HFF-Myc (cell line): ENCODE measurements around the gene KRTAP29-1.

ENCODE experiments used
- DNase-seq: peaks from one replicate; pipeline ENCODE4 v3.0.0-alpha.2; 2011; ENCODE audit warnings: low read depth; ENCODE audit errors: extremely low read depth
- H3K4me3 ChIP-seq: replicated peaks from 2 replicates; pipeline ENCODE4 v1.5.1; 2011; ENCODE audit warnings: low read depth, mild to moderate bottlenecking, control low read depth, low read length
- CTCF ChIP-seq: IDR thresholded peaks from 2 replicates; pipeline ENCODE4 v1.5.1; 2012; ENCODE audit warnings: mild to moderate bottlenecking, low read depth, low read length, control low read depth; ENCODE audit errors: missing control alignments

Gene KRTAP29-1

DNA sequence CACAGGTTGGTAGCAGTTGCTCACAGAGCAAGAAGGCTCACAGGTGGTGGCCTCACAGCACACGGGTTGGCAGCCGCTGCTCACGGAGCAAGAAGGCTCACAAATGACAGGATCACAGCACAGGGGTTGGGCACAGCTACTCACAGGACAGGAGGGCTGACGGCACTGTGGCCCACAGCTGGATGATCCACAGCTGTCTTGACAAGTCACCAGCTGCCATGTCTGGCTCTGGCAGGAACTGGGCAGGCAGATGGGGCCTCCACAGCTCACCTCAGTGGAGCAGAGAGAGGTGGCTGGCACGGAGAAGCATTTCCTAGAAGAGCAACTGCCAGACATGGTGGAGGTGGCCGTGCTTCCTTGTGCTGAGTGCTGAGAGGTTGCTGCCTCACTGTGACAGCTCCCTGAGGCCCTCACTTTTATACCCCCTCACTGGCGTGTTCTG lies 6.3 kb upstream of the KRTAP29-1 start, which contains the start of gene KRTAP16-1:
Gene KRTAP16-1 (minus strand): TSS at position 392 of the 442 bp plus-strand sequence. CDS start 56 bp downstream, at position 336.
- no peak within 1 kb of the TSS for H3K4me3 ChIP-seq
- no peak for DNase-seq

DNA sequence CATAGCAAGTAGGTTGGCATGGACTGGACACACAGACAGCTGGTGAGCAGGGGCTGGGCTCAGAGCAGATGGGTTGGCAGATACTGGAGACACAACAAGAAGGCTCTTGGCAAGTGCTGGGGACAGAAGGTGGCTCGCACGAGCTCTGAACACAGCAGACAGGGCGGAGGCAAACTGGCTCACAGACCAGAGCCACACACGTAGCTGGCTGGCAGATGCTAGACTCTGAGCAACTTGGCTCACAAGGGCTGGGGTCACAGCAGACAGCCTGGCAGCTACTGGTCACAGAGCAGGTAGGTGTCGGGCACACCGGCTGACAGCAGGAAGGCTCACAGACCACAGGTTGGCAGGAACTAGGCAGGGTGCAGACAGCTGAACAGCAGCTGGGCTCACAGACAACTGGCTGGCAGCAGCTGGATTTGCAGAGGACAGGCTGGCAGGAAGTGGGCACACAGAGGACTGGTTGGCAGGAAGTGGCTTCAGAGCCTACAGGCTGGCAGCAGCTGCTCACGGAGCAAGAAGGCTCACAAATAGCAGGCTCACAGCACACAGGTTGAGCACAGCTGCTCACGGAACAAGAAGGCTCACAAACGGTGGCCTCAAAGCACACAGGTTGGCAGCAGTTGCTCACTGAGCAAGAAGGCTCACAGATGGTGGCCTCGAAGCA lies 5.7 kb upstream of the KRTAP29-1 start:
- no peak for DNase-seq

More for the DNA sequence above, 6.3 kb upstream of the KRTAP29-1 start, which contains the start of gene KRTAP16-1:
- TF ChIP-seq CTCF = no peak

DNA sequence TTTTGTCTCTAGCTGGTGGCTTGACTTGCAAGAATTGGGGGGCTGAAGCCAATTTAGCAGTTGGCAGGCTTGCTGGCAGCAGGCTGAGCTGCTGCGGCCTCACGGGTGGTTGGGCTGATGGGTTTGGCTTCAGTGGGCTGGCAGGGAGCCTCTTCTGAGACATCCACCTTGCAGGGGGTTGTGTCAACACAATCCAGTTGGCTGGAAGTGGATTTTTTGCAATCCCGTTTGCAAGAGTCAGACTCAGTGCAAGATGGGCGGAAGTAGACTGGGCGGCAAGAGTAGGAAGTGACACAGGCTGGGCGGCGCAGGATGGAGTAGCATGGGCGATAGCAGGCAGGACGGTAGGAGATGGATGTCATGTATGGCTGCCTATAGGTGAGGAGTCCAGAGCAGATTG lies 5.0 kb upstream of the KRTAP29-1 start:
- DNase-seq = no peak
- TF ChIP-seq CTCF = no peak
- no peak overlapping the region for H3K4me3 ChIP-seq

More for the DNA sequence above, 5.7 kb upstream of the KRTAP29-1 start:
- H3K4me3 ChIP-seq = no peak overlapping the region
- no peak for TF ChIP-seq CTCF

DNA sequence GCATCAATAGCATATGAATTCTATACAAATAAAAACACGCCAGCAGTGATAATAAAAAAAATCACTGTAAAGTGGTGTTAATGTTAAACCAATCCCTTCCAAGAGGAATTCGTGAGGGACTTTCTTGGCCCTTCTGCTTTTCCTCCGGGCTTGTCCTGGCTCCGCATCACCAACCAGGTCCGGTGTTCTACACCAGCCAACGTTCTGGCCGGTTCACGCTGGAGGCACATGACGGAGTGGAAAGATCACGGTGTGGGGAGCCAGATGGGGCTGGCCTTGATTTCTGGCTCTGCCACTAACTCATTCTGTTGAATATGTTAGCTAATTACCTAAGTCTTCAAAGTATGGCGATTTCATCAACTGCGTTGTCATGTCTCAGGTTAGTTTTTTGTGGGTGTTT lies 1.4 kb upstream of the KRTAP29-1 start:
- no peak for TF ChIP-seq CTCF
- no peak for DNase-seq
- H3K4me3 ChIP-seq = no peak overlapping the region

DNA sequence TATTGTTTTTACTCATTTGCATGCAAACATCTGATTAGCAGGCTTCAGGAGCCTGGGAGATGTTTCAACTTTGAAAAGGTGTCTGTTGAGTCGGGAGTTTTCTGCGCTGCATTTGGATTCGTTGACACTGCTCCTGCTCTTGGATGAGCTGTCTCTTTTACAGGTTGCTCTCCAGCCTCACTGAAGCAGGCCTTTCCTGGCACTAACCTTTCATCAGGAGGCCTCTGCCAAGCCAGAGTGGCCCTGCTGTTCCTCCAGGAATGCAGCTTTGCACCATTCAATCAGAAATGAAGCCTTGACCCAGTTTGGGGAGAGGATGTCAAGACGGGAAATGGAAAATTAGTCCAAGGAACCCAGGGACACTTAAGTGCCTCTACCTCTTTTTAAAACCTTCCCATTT lies 330 bp upstream of the KRTAP29-1 start:
- no peak for DNase-seq
- no peak overlapping the region for H3K4me3 ChIP-seq
- TF ChIP-seq CTCF = no peak

- no peak overlapping the region for H3K4me3 ChIP-seq
- no peak for TF ChIP-seq CTCF
- DNase-seq = no peak
Observed at GRCh38 chr17:41301204-41301790, 1.4 kb downstream of the KRTAP29-1 start.
